Neural progenitor cell (in vitro differentiated cells): ENCODE results near the gene VAV2.

Experiments
- CTCF ChIP-seq: fragments of 200-600 bp; sonication (generic); IDR thresholded peaks from 2 replicates; pipeline ENCODE4 v1.5.1; 2017; ENCODE audit warnings: antibody characterized with exemption, mild to moderate bottlenecking
- EZH2 ChIP-seq: fragments of 200-600 bp; sonication (generic); IDR thresholded peaks from 2 replicates; pipeline ENCODE4 v1.6.1; 2017; ENCODE audit warnings: antibody characterized with exemption, mild to moderate bottlenecking, moderate library complexity
- EZH2phosphoT487 ChIP-seq: fragments of 200-600 bp; sonication (generic); IDR thresholded peaks from 2 replicates; pipeline ENCODE4 v1.6.1; 2017; ENCODE audit warnings: antibody characterized with exemption

GRCh38 chr9:133886563-133887501 lies 105.3 kb downstream of the VAV2 start:
- TF ChIP-seq EZH2 (no peak), EZH2phosphoT487 (no peak), CTCF (no peak)
